PC-9 (cell line): ENCODE measurements around the gene PSD4. TPM values are rescaled to one million over a fixed set of nuclear protein-coding genes. Genes with fewer than 3 reads are reported as not detected.

ENCODE experiments used
- BruUV-seq: library from RNA; stranded (reverse); fragments of 400-500 nt; replicated peaks from 2 replicates; lab custom pipeline; 2021; lab: Mats Ljungman, UMichigan
- CTCF ChIA-PET: fragments of 300-600 bp; sonication (Branson Sonifier 250); formaldehyde crosslinking; loops from one replicate; lab custom pipeline; 2022; ENCODE audit warnings: antibody characterized with exemption; lab: Charles Lee
- POLR2A ChIA-PET: fragments of 300-600 bp; sonication (Branson Sonifier 250); formaldehyde crosslinking; loops from one replicate; lab custom pipeline; 2022; ENCODE audit warnings: antibody characterized with exemption; ENCODE audit not compliant: unreplicated experiment; lab: Charles Lee
- DNase-seq, 2 experiments: peaks; one replicate each; pipeline versions ENCODE4 v3.0.0 to v3.0.0-alpha.2; 2015 to 2022; ENCODE audit warnings: mixed read lengths in 1 of 2
- H2AFZ ChIP-seq: fragments of 200-600 bp; sonication (generic); 2 replicates; pipeline ENCODE4 v1.8.1; 2017; ENCODE audit warnings: antibody characterized with exemption
- H3F3A ChIP-seq: fragments of 200-600 bp; sonication (generic); 2 replicates; pipeline ENCODE4 v1.8.1; 2017; ENCODE audit warnings: antibody characterized with exemption, mild to moderate bottlenecking, low read depth; ENCODE audit not compliant: insufficient read depth
- H3K27ac ChIP-seq: fragments of 200-600 bp; sonication (generic); 2 replicates; pipeline ENCODE4 v1.6.1; 2016; ENCODE audit warnings: mixed run types
- H3K27me3 ChIP-seq: fragments of 200-600 bp; sonication (generic); 2 replicates; pipeline ENCODE4 v1.6.1; 2016; ENCODE audit warnings: low read depth, mixed run types; ENCODE audit not compliant: insufficient read depth
- H3K36me3 ChIP-seq: fragments of 200-600 bp; sonication (generic); 2 replicates; pipeline ENCODE4 v1.6.1; 2016; ENCODE audit warnings: low read depth, mixed run types
- H3K4me1 ChIP-seq: fragments of 200-600 bp; sonication (generic); replicated peaks from 2 replicates; pipeline ENCODE4 v1.6.1; 2016; ENCODE audit warnings: mixed run types; ENCODE audit not compliant: insufficient read depth
- H3K4me2 ChIP-seq: fragments of 200-600 bp; sonication (generic); 2 replicates; pipeline ENCODE4 v1.6.1; 2017; ENCODE audit warnings: mixed run types
- H3K4me3 ChIP-seq: fragments of 200-600 bp; sonication (generic); 2 replicates; pipeline ENCODE4 v1.6.1; 2016; ENCODE audit warnings: mixed run types
- H3K79me2 ChIP-seq: fragments of 200-600 bp; sonication (generic); 2 replicates; pipeline ENCODE4 v1.6.1; 2017; ENCODE audit warnings: low read depth, mixed run types
- H3K9me2 ChIP-seq: fragments of 200-600 bp; sonication (generic); 2 replicates; pipeline ENCODE4 v1.8.1; 2017; ENCODE audit warnings: mild to moderate bottlenecking; ENCODE audit not compliant: insufficient read depth
- H3K9me3 ChIP-seq: fragments of 200-600 bp; sonication (generic); 2 replicates; pipeline ENCODE4 v1.8.1; 2016; ENCODE audit warnings: low read depth; ENCODE audit not compliant: insufficient read depth
- H4K20me1 ChIP-seq: fragments of 200-600 bp; sonication (generic); 2 replicates; pipeline ENCODE4 v1.8.1; 2017; ENCODE audit not compliant: insufficient read depth
- CTCF ChIP-seq: fragments of 200-600 bp; sonication (generic); conservative IDR thresholded peaks from 2 replicates; pipeline ENCODE4 v1.6.1; 2017; ENCODE audit warnings: mixed run types, antibody characterized with exemption, mild to moderate bottlenecking, moderate library complexity
- EZH2 ChIP-seq: fragments of 200-600 bp; sonication (generic); IDR thresholded peaks from 2 replicates; pipeline ENCODE4 v1.8.0; 2017; ENCODE audit warnings: antibody characterized with exemption, low read depth
- intact Hi-C: fragments of 100-400 bp; cut with micrococcal nuclease; formaldehyde crosslinking; loops from one replicate; pipeline ENCODE4 v1.10.0; 2022; ENCODE audit not compliant: unreplicated experiment
- total RNA-seq: library from RNA; stranded (reverse); gene quantifications from 2 replicates; pipeline ENCODE4 v1.2.3, GENCODE V29; 2021

PSD4 gene
- total RNA-seq, 1 experiment from 2014 or later, result 29.6 TPM

GRCh38 chr2:113179446-113180045 lies 5.8 kb downstream of the PSD4 start:
- no peaks in the 10 kb centered on the region for H4K20me1 ChIP-seq
- no peaks in the 10 kb centered on the region for H3F3A ChIP-seq
- CTCF ChIA-PET, result no interaction called here
- H3K4me2 ChIP-seq, result no peak overlapping the region
- H3K4me3 ChIP-seq, result no peak overlapping the region
- no peaks in the 10 kb centered on the region for H3K4me1 ChIP-seq
- no peaks in the 10 kb centered on the region for H3K9me2 ChIP-seq
- H3K27ac ChIP-seq, result no peak overlapping the region
- BruUV-seq, result no TSS peak
- H3K9me3 ChIP-seq, result no peaks in the 10 kb centered on the region
- H3K36me3 ChIP-seq, result no peaks in the 10 kb centered on the region
- intact Hi-C loops, result no loop called here
- no peaks in the 10 kb centered on the region for H3K79me2 ChIP-seq
- no peaks in the 10 kb centered on the region for H3K27me3 ChIP-seq
- POLR2A ChIA-PET, result no interaction called here
- DNase-seq, result no peak
- H2AFZ ChIP-seq, result no peak overlapping the region
- no peak for TF ChIP-seq CTCF
- TF ChIP-seq EZH2, result no peak

GRCh38 chr2:113180131-113180946 lies 6.6 kb downstream of the PSD4 start:
- ChIA-PET POLR2A (no interaction called here), CTCF (interaction anchor here (0.7 kb wide), 1 partner anchor 43 kb away, joined by 13 read pairs; no protein-coding TSS in a partner anchor)
- no TSS peak for BruUV-seq

More at GRCh38 chr2:113180131-113180946, 6.6 kb downstream of the PSD4 start:
- Histone ChIP-seq H3F3A (no peaks in the 10 kb centered on the region), H3K27ac (no peak overlapping the region), H3K9me3 (no peaks in the 10 kb centered on the region), H4K20me1 (no peaks in the 10 kb centered on the region), H2AFZ (no peak overlapping the region), H3K4me3 (no peak overlapping the region), H3K4me1 (no peaks in the 10 kb centered on the region), H3K79me2 (no peaks in the 10 kb centered on the region), H3K36me3 (no peaks in the 10 kb centered on the region), H3K4me2 (no peak overlapping the region), H3K27me3 (no peaks in the 10 kb centered on the region), H3K9me2 (no peaks in the 10 kb centered on the region)
- TF ChIP-seq EZH2, result no peak
- no peak for TF ChIP-seq CTCF
- DNase-seq, result no peak
- intact Hi-C loops, result no loop called here
